KOPT-K1 (cell line): ENCODE measurements around the gene ANAPC10.
"Not testable (repeated sequence)": the region's sequence is repeated elsewhere in the genome, so short reads cannot be mapped to it uniquely, and the experiment has no call there.

Experiments used
- H3K27ac ChIP-seq: fragments of 200-600 bp; sonication (generic); 2 replicates; pipeline ENCODE4 v1.5.1; 2016; ENCODE audit warnings: antibody characterized with exemption, mild to moderate bottlenecking, low read depth, low read length; ENCODE audit not compliant: poor library complexity, severe bottlenecking
- H3K36me3 ChIP-seq: fragments of 200-600 bp; sonication (generic); 2 replicates; pipeline ENCODE4 v1.5.1; 2017; ENCODE audit warnings: antibody characterized with exemption, mild to moderate bottlenecking, low read length, moderate library complexity; ENCODE audit not compliant: insufficient read depth
- H3K9me3 ChIP-seq: fragments of 200-600 bp; sonication (generic); 2 replicates; pipeline ENCODE4 v1.5.1; 2017; ENCODE audit warnings: antibody characterized with exemption, low read length, mild to moderate bottlenecking; ENCODE audit not compliant: insufficient read depth, poor library complexity, severe bottlenecking

ANAPC10 gene

DNA sequence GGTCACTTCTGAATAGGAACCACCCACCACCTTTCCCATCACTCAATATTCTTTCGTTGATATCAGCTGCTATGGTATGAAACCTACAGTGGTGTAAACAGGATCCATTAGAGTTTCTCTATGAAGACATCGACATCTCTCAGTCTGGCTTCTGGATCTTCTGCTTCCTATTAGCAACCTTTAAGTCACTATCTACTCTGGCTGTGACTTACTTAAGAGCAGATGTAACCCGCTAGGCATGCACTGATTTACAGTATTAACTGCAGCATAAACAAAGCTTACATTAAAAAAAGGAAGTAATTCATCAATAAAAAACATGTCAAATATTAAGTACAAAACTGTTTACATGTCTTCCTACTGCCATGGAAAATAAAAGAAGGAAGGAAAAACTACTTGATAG lies 96.4 kb downstream of the ANAPC10 start:
- Histone ChIP-seq H3K9me3 (peaks cover 22% of the 10 kb centered on the region), H3K36me3 (peaks cover 7% of the 10 kb centered on the region; the same call in 1 of the 2 replicates), H3K27ac (no peak overlapping the region)

DNA sequence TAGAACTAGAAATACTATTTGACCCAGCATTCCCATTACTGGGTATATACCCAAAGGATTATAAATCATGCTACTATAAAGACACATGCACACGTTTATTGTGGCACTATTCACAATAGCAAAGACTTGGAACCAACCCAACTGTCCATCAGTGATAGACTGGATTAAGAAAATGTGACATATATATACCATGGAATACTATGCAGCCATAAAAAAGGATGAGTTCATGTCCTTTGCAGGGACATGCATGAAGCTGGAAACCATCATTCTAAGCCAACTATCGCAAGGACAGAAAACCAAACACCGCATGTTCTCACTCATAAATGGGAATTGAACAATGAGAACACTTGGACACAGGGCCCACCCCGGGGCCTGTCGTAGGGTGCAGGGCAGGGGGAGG lies 97.3 kb downstream of the ANAPC10 start:
- not testable (repeated sequence) for H3K27ac ChIP-seq
- H3K9me3 ChIP-seq = peaks cover 27% of the 10 kb centered on the region
- H3K36me3 ChIP-seq = peaks cover 12% of the 10 kb centered on the region; the same call in 1 of the 2 replicates

DNA sequence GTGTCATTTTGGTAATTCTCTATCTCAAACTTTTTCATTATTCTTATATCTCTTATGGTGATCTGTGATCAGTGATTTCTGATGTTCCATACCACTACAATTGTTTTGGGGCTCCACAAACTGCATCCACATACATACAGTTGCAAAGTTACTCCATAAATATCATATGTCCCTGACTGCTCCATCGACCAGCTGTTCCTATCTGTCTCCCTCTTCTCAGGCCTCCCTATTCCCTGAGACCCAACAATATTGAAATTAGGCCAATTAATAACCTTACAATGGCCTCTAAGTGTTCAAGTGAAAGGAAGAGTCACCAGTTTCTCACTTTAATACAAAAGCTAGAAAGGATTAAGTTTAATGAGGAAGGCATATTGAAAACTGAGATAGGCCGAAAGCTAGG lies 108.7 kb downstream of the ANAPC10 start:
- Histone ChIP-seq H3K9me3 (no peaks in the 10 kb centered on the region), H3K36me3 (peaks cover 20% of the 10 kb centered on the region; the same call in 1 of the 2 replicates), H3K27ac (no peak overlapping the region)

DNA sequence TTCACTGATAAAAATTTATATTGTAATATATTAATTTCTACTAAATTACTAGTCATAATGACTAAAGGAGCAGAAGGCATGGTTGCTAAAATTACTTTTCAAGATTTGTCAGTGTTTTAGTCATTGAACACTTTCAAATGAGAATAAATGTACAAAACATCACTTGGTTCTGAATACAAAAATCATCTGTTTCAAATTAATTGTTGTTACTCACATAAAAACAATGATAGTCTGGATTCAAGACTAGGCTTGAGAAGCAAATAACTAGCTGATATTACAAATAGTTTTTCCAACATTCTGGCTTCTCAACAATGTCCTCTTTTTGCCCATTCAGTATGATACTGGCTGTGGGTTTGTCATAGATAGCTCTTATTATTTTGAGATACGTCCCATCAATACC lies 112.5 kb downstream of the ANAPC10 start:
- H3K36me3 ChIP-seq = peaks cover under 1% of the 10 kb centered on the region; the same call in 1 of the 2 replicates
- H3K9me3 ChIP-seq = no peaks in the 10 kb centered on the region
- no peak overlapping the region for H3K27ac ChIP-seq

DNA sequence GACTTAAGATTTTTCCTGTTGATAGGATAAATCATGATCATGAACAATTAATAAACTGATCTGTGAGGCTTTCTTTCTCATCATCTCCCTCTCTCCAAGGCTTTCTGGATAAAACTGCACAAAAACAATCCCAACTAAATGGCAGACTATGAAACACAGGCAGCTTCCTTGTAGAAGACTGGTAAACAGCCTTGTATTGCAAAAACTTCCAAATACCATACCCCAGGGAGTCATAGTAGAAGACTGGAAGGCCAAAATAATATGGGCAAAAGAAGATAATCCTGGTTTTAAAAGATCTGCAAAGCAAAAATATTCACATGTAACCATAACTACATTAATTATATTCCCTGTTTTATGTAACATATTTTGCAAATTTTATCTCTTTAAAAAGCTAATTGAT lies 113.0 kb downstream of the ANAPC10 start:
- H3K27ac ChIP-seq = no peak overlapping the region
- H3K36me3 ChIP-seq = no peaks in the 10 kb centered on the region
- H3K9me3 ChIP-seq = no peaks in the 10 kb centered on the region

DNA sequence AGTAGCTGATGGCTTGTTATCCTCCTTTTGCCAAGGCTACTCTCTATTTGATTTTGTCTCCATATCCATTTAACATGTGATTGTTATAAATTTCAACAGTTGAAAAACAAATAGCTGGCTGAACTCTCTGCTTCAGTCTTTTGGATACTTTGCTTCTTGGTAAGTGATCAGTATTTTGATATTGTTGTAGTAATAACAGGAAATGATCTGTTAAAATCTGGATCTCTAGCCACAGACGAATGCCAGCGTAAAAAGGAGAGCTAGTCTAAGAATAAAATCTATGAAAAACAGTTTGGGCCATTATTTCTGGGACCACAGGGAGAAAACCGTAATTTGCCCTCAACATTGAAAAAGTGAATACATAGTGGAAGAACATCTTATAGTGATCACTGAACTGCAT lies 113.8 kb downstream of the ANAPC10 start:
- no peak overlapping the region for H3K27ac ChIP-seq
- no peaks in the 10 kb centered on the region for H3K9me3 ChIP-seq
- H3K36me3 ChIP-seq = no peaks in the 10 kb centered on the region

DNA sequence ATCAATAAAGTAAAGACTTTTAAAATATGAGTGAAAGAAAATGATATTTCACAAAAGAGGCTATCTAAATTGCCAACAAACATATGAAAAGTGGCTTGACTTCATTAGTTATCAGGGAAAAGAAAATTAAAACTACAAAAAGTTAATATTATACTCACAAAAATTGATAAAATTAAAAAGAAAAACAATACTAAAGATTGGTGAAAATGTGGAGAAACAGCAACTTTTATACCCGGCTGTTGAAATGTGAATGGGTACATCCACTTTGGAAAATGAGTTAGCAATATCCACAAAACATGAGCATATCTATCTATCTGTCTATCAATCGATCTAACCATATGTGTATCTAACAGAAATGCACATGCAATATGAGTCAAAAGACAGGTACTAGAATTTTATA lies 122.3 kb downstream of the ANAPC10 start:
- no peaks in the 10 kb centered on the region for H3K36me3 ChIP-seq

DNA sequence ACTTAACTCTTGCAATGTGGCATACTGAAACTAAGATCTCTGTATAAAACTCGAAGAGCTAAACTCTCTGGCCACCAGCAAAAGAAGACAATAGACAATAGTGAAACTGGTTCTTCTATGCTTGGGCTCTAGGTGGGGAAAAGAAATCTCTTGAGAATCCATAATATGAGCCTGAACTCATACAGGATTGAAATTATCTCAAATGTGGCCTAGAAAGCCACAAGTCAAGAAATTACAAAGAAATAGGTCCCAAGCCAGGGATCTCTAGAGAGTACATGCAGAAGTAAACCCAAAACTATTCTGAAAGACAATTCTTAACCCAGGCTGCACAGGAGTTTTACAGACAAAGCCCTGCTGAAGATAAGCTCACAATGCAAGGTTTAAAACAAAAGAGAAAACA lies 127.4 kb downstream of the ANAPC10 start:
- Histone ChIP-seq H3K9me3 (peaks cover 8% of the 10 kb centered on the region), H3K27ac (no peak overlapping the region)

More for the DNA sequence above, 122.3 kb downstream of the ANAPC10 start:
- peaks cover 9% of the 10 kb centered on the region for H3K9me3 ChIP-seq
- no peak overlapping the region for H3K27ac ChIP-seq

DNA sequence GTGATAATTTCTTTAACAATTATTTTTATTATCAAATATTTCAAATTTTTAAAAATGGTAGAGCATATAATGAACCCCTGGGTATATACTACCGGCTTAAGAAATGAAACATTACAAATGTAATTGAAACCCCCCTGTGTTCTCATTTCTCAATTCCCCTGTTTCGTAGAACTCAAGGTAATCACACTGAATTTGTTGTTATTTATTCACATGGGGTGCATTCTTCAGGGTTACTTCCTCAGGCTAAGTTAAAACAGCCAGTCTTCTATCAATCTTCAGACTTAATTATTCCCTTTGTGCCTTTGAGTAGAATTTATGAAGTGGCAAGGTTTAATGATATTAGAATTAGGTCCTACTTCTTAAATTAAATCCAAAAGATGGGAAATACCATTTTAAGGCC lies 128.2 kb downstream of the ANAPC10 start:
- Histone ChIP-seq H3K36me3 (no peaks in the 10 kb centered on the region), H3K9me3 (peaks cover under 1% of the 10 kb centered on the region), H3K27ac (no peak overlapping the region)

More for the DNA sequence above, 127.4 kb downstream of the ANAPC10 start:
- H3K36me3 ChIP-seq = no peaks in the 10 kb centered on the region

DNA sequence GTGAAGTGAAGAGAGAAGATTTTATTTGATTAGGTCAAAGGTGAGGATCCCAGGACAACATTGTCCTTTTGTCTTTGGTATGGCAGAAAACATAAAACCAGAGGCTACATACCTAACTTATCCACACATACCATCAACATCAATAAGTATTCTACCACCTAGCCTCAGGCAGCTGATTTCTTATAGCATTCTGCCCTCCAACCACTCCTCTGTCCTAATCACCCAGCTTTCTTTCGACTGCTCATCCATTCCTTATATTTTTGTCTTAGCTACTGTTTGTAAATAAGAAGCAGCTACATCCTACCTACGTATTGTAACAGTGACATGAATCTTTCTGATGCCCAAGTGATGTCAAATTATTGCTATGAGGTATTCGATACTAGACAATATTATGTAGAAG lies 129.4 kb downstream of the ANAPC10 start:
- Histone ChIP-seq H3K36me3 (no peaks in the 10 kb centered on the region), H3K27ac (no peak overlapping the region), H3K9me3 (no peaks in the 10 kb centered on the region)

DNA sequence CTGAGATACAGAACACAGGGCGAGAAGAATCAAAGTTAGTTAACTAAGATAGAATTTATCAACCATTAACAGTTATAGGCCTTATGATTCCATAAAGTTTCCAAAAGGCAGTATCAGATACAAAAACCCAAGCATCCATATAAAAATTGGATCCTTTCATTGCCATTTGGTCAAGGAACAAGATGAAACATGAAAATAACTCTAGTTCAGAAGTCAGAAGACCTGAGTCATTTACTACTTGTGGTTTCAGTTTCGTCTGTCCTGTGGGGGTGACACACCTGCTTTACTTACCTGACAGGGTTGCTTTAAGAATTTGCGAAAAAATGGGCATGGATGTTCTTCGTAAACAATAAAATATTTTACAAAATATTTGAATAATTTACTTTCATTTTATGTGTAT lies 130.8 kb downstream of the ANAPC10 start:
- Histone ChIP-seq H3K27ac (no peak overlapping the region), H3K36me3 (no peaks in the 10 kb centered on the region), H3K9me3 (no peaks in the 10 kb centered on the region)

DNA sequence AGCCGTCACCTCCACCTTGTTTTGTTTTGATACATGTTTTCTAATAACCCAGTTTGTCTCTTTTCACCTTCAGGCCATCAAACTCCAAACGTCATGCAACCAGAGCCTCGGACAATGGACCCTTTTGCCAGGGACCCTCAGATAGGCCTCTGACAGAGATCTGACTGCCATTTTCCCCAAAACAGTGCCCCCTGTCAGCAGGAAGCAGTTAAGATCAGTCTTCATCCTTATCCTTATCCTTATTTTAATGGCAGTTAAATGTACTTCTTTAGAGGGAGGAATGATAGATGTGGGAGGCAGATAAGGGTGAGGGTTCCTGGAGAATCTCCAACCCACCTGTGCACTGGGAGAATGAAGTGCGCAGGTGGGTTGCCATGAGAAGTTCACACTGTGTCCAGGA lies 135.7 kb downstream of the ANAPC10 start:
- H3K9me3 ChIP-seq = no peaks in the 10 kb centered on the region
- no peaks in the 10 kb centered on the region for H3K36me3 ChIP-seq
- H3K27ac ChIP-seq = no peak overlapping the region

DNA sequence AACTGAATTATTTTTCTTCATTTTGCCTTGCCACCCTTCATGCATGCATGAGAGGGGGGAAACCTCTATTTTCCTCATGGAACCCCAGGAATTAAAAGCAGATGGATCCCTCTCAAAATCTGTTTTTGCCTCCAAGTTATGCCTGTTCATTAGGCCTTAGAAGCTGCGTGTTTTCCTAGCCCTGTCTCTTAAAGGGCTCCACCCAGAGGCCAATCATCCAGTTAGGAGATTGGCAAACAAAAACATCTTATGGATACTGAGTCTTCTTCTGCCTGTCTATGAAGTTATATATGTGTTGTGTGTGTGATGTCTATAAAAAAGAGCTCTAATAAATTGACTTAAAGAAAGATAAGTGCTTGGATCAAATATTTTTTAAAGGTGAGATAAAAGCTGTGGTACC lies 142.9 kb downstream of the ANAPC10 start:
- Histone ChIP-seq H3K27ac (no peak overlapping the region), H3K9me3 (peaks cover 24% of the 10 kb centered on the region), H3K36me3 (no peaks in the 10 kb centered on the region)

DNA sequence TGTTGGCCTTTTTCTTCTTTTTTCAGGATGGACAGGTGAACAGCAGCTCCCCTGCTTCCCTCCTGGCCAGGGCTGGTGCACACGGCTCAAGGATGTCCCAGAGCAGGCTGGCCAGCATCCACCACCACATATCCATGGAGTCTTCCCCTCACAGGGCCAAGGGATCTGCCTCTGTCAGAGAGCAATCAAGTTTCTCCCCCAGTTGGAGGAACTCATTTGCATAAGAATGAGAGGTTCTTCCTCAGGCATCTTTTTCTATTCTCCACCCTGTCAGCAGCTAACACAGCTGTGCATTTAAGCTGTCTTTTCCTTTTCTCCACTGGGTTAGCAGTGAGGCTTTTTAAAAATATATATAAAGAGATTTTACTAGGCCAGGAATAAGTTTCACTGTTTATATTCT lies 143.8 kb downstream of the ANAPC10 start:
- no peaks in the 10 kb centered on the region for H3K36me3 ChIP-seq
- H3K27ac ChIP-seq = no peak overlapping the region
- H3K9me3 ChIP-seq = peaks cover 24% of the 10 kb centered on the region

DNA sequence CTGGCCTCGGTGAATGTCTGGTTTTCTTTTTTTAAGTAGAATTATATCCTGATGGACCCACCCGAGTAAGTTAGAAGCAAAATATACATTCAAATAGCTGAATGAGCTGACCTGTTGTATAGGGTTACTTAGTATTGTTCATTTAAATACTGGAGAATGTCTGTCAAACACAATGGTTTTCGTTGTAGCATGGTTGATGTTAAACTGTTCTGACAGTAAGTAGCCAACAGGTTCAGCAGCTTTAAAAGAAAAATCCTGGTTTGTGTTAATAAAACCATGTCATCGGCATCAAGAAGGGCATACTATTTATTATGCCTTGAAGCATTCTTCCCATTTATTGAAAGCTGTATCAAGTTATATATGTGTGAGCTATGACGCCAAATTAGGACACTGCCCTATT lies 149.6 kb downstream of the ANAPC10 start:
- Histone ChIP-seq H3K36me3 (no peaks in the 10 kb centered on the region), H3K9me3 (peaks cover 18% of the 10 kb centered on the region), H3K27ac (no peak overlapping the region)

DNA sequence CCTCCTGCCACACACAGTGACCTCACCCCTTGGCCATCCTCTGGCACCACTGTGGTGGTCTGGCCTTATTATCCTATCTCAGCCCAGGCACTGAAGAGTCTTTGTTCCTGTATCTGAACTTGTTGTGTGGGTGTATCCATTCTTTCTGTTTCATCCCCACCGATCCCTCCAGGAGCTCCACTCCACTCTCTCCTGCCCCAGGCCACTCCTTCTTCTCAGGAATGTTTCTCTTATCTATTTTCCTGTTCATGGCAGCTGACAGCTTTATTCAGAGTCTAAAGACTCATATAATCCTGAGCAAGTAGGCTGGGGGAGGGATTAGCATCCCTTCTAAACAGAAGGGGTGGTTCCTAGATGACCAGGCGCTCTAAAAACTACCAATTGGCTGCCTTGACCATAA lies 150.0 kb downstream of the ANAPC10 start:
- Histone ChIP-seq H3K9me3 (peaks cover 14% of the 10 kb centered on the region), H3K36me3 (no peaks in the 10 kb centered on the region), H3K27ac (no peak overlapping the region)
